ENCODE results near the gene RFX2.

RFX2 gene

DNA sequence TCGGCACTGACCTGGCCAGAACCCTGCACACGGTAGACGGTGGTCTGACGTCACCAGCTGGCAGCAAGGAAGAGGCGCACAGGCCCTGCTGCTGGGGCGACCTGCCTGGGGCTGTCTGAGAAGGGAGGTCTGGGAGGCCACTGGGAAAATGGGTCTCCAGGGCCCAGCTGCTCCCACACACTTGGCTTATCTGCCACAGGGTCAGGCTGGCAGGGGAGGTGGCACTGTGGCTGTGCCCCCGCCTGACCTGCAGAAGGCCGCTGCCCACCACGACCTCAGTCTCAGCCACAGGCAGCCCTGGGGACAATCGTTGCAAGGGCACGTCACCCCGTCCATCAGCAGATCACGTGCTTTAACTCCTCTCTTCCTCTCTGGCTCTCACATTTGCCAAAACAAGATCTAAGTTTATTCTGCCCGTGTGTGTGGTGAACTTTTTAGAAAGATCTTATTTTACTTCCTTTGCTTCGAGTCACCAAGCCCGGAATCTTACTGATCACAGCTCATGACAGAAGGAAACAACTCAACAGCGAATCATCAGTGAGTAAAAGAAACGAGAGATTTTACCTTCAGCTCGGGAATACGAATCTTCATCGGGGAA lies 87.1 kb downstream of the RFX2 start:
- ChIA-PET CTCF (interaction anchor here (0.7 to 2.5 kb wide), 11 partner anchors 11 to 219 kb away, joined by 3 to 30 read pairs (median 8); partner anchors contain the start of gene NRTN), POLR2A (interaction anchor here (1.0 to 2.5 kb wide), 5 partner anchors 33 to 232 kb away, joined by 3 to 10 read pairs (median 4); partner anchors contain the start of genes DUS3L and RANBP3)
- DNase-seq (ENCODE audit: extremely low spot score) = no peak
- TF ChIP-seq L3MBTL2 (conservative IDR thresholded peaks at IDR 0.05) = no peak
- TF ChIP-seq TARDBP (IDR thresholded peaks at IDR 0.05) = no peak
- no peak for TF ChIP-seq SUZ12 (IDR thresholded peaks at IDR 0.05)
- TF ChIP-seq NFRKB (IDR thresholded peaks at IDR 0.05) = no peak
- no peak for TF ChIP-seq LEF1 (IDR thresholded peaks at IDR 0.05; ENCODE audit: borderline replicate concordance)
- TF ChIP-seq FOXM1 (IDR thresholded peaks at IDR 0.05; ENCODE audit: borderline replicate concordance) = no peak
- TF ChIP-seq FOXK2 (IDR thresholded peaks at IDR 0.05) = no peak
- TF ChIP-seq SP1 (IDR thresholded peaks at IDR 0.05) = no peak
- no peak for TF ChIP-seq PKNOX1 (IDR thresholded peaks at IDR 0.05)
- TF ChIP-seq HDGF (IDR thresholded peaks at IDR 0.05; ENCODE audit: borderline replicate concordance) = no peak
- TF ChIP-seq ZNF384 (IDR thresholded peaks at IDR 0.05) = no peak
- TF ChIP-seq ELF4 (IDR thresholded peaks at IDR 0.05) = no peak
- TF ChIP-seq ARNT (IDR thresholded peaks at IDR 0.05) = no peak
- no peak for TF ChIP-seq BHLHE40 (IDR thresholded peaks at IDR 0.05; ENCODE audit: borderline replicate concordance)

DNA sequence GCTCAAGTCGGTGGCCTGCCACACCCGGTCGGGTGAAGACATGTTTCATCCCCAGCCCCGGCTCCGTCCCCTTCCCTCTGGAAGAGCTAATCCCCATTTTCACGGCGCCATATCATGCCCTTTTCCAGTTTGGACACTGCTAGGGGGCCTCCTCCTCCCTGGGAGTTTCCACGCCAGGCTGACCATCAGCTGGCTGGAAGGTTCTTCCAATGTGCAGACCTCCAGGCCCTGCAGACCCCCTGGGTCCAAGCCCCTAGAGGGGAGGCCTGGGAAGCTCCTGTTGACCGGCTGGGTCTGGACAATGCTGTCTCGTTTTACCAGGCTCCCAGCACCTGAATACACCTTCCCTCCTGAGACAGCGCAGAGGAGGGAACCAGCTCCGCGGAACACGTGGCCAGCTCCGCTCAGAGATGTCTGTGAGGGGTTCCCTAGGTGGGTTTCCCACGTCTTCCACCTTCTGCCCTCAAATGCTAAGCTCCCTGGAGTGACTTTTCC lies 87.7 kb downstream of the RFX2 start:
- no peak for DNase-seq (ENCODE audit: extremely low spot score)
- CTCF ChIA-PET = interaction anchor here (0.7 to 2.5 kb wide), 17 partner anchors 10 to 218 kb away, joined by 3 to 30 read pairs (median 5); partner anchors contain the start of genes NDUFA11 and NRTN
- POLR2A ChIA-PET = interaction anchor here (1.0 to 2.5 kb wide), 7 partner anchors 11 to 331 kb away, joined by 3 to 10 read pairs (median 4); partner anchors contain the start of genes DUS3L and RANBP3
- no peak for TF ChIP-seq L3MBTL2 (conservative IDR thresholded peaks at IDR 0.05)
- TF ChIP-seq BHLHE40 (IDR thresholded peaks at IDR 0.05; ENCODE audit: borderline replicate concordance) = no peak
- TF ChIP-seq ELF4 (IDR thresholded peaks at IDR 0.05) = no peak
- no peak for TF ChIP-seq ZNF384 (IDR thresholded peaks at IDR 0.05)
- no peak for TF ChIP-seq CTBP1 (IDR thresholded peaks at IDR 0.05; ENCODE audit: borderline replicate concordance)
- no peak for TF ChIP-seq FOXK2 (IDR thresholded peaks at IDR 0.05)
- no peak for TF ChIP-seq FOXA1 (IDR thresholded peaks at IDR 0.05)
- no peak for TF ChIP-seq TARDBP (IDR thresholded peaks at IDR 0.05)
- TF ChIP-seq NFRKB (IDR thresholded peaks at IDR 0.05) = no peak
- no peak for TF ChIP-seq FOXM1 (IDR thresholded peaks at IDR 0.05; ENCODE audit: borderline replicate concordance)
- no peak for TF ChIP-seq HDGF (IDR thresholded peaks at IDR 0.05; ENCODE audit: borderline replicate concordance)
- TF ChIP-seq SUZ12 (IDR thresholded peaks at IDR 0.05) = no peak
- no peak for TF ChIP-seq LEF1 (IDR thresholded peaks at IDR 0.05; ENCODE audit: borderline replicate concordance)
- no peak for TF ChIP-seq SP1 (IDR thresholded peaks at IDR 0.05)
- no peak for TF ChIP-seq ARNT (IDR thresholded peaks at IDR 0.05)

- peak; percentile 86 for DNase-seq (ENCODE audit: extremely low spot score)
- CTCF ChIA-PET = interaction anchor here (0.6 to 2.5 kb wide), 19 partner anchors 9 to 1034 kb away, joined by 3 to 30 read pairs (median 4); partner anchors contain the start of genes NDUFA11 and NRTN
- TF ChIP-seq HDGF (IDR thresholded peaks at IDR 0.05; ENCODE audit: borderline replicate concordance) (no peak), PKNOX1 (IDR thresholded peaks at IDR 0.05) (no peak), SUZ12 (IDR thresholded peaks at IDR 0.05) (no peak), CTBP1 (IDR thresholded peaks at IDR 0.05; ENCODE audit: borderline replicate concordance) (no peak), L3MBTL2 (conservative IDR thresholded peaks at IDR 0.05) (no peak), FOXK2 (IDR thresholded peaks at IDR 0.05) (no peak), BHLHE40 (IDR thresholded peaks at IDR 0.05; ENCODE audit: borderline replicate concordance) (no peak), FOXA1 (IDR thresholded peaks at IDR 0.05) (no peak), NFRKB (IDR thresholded peaks at IDR 0.05) (no peak), ZNF384 (IDR thresholded peaks at IDR 0.05) (no peak), ARNT (IDR thresholded peaks at IDR 0.05) (no peak), LEF1 (IDR thresholded peaks at IDR 0.05; ENCODE audit: borderline replicate concordance) (no peak), ELF4 (IDR thresholded peaks at IDR 0.05) (no peak), TARDBP (IDR thresholded peaks at IDR 0.05) (no peak), FOXM1 (IDR thresholded peaks at IDR 0.05; ENCODE audit: borderline replicate concordance) (no peak), SP1 (IDR thresholded peaks at IDR 0.05) (no peak)
- POLR2A ChIA-PET = interaction anchor here (1.0 to 2.5 kb wide), 7 partner anchors 10 to 331 kb away, joined by 3 to 10 read pairs (median 4); partner anchors contain the start of genes DUS3L and RANBP3
These were observed 88.3 kb downstream of the RFX2 start for GRCh38 chr19:6021878-6022569.

GRCh38 chr19:6020972-6021805 lies 89.1 kb downstream of the RFX2 start:
- CTCF ChIA-PET = interaction anchor here (1.1 to 2.5 kb wide), 8 partner anchors 9 to 217 kb away, joined by 3 to 30 read pairs (median 9); partner anchors contain the start of genes NDUFA11 and NRTN
- TF ChIP-seq ARNT (IDR thresholded peaks at IDR 0.05) (no peak), NFRKB (IDR thresholded peaks at IDR 0.05) (no peak), FOXM1 (IDR thresholded peaks at IDR 0.05; ENCODE audit: borderline replicate concordance) (no peak), SUZ12 (IDR thresholded peaks at IDR 0.05) (no peak), BHLHE40 (IDR thresholded peaks at IDR 0.05; ENCODE audit: borderline replicate concordance) (no peak), CTBP1 (IDR thresholded peaks at IDR 0.05; ENCODE audit: borderline replicate concordance) (no peak), HDGF (IDR thresholded peaks at IDR 0.05; ENCODE audit: borderline replicate concordance) (no peak), L3MBTL2 (conservative IDR thresholded peaks at IDR 0.05) (no peak), SP1 (IDR thresholded peaks at IDR 0.05) (no peak), FOXK2 (IDR thresholded peaks at IDR 0.05) (no peak), FOXA1 (IDR thresholded peaks at IDR 0.05) (no peak)
- POLR2A ChIA-PET = interaction anchor here (0.6 to 2.5 kb wide), 5 partner anchors 9 to 230 kb away, joined by 3 to 10 read pairs (median 4); partner anchors contain the start of gene DUS3L
- no peak for DNase-seq (ENCODE audit: extremely low spot score)
